Endodermal cell (in vitro differentiated cells): Measurements from ENCODE around the gene ILDR1. TPM values are rescaled to one million over a fixed set of nuclear protein-coding genes. Genes with fewer than 3 reads are reported as not detected.

Experiments
- DNase-seq: peaks from one replicate; pipeline ENCODE4 v3.0.0-alpha.2; 2017
- H3K27ac ChIP-seq: 2 replicates; pipeline ENCODE4 v1.5.1; 2013; ENCODE audit warnings: mild to moderate bottlenecking, low read depth, low read length, moderate library complexity
- H3K27me3 ChIP-seq: 2 replicates; pipeline ENCODE4 v1.6.1; 2013; ENCODE audit warnings: mild to moderate bottlenecking, low read length, moderate library complexity; ENCODE audit not compliant: insufficient read depth, control insufficient read depth, poor library complexity, severe bottlenecking
- H3K36me3 ChIP-seq: 2 replicates; pipeline ENCODE4 v1.7.0; 2013; ENCODE audit warnings: mild to moderate bottlenecking, low read length, moderate library complexity; ENCODE audit not compliant: control insufficient read depth, insufficient read depth
- H3K4me1 ChIP-seq: one replicate; pipeline ENCODE4 v1.7.0; 2013; ENCODE audit warnings: low read length; ENCODE audit not compliant: control insufficient read depth, insufficient read depth
- H3K4me3 ChIP-seq: 2 replicates; pipeline ENCODE4 v1.5.1; 2013; ENCODE audit warnings: mild to moderate bottlenecking, low read length, moderate library complexity
- H3K9ac ChIP-seq: 2 replicates; pipeline ENCODE4 v1.6.1; 2013; ENCODE audit warnings: mild to moderate bottlenecking, low read length, moderate library complexity; ENCODE audit not compliant: poor library complexity, severe bottlenecking; ENCODE audit errors: extremely low read depth
- H3K9me3 ChIP-seq: 2 replicates; pipeline ENCODE4 v1.6.1; 2013; ENCODE audit warnings: mild to moderate bottlenecking, low read length, moderate library complexity; ENCODE audit not compliant: control insufficient read depth
- H3K27ac Mint-ChIP-seq: 2 replicates; pipeline ENCODE4 v1.8.0; 2020; ENCODE audit warnings: mixed read lengths
- H3K27me3 Mint-ChIP-seq: 2 replicates; pipeline ENCODE4 v1.8.0; 2021; ENCODE audit warnings: mild to moderate bottlenecking, mixed read lengths; ENCODE audit not compliant: insufficient read depth
- H3K36me3 Mint-ChIP-seq: 2 replicates; pipeline ENCODE4 v1.8.0; 2020; ENCODE audit warnings: low read depth, mixed read lengths
- H3K4me1 Mint-ChIP-seq: 2 replicates; pipeline ENCODE4 v1.8.0; 2020; ENCODE audit warnings: mixed read lengths
- H3K4me3 Mint-ChIP-seq: 2 replicates; pipeline ENCODE4 v1.8.0; 2020; ENCODE audit warnings: mild to moderate bottlenecking, moderate library complexity, mixed read lengths
- H3K9me3 Mint-ChIP-seq: 2 replicates; pipeline ENCODE4 v1.8.0; 2020; ENCODE audit warnings: mild to moderate bottlenecking, mixed read lengths
- WGBS, 2 experiments: methylation state at CpG; one replicate each; pipeline versions ENCODE4 v1.1.5 to v1.1.7; 2013; ENCODE audit warnings: missing lambda C conversion rate in 2 of 2, mixed read lengths in 1 of 2; ENCODE audit not compliant: insufficient coverage in 1 of 2, insufficient read length in 1 of 2; 5-methylcytosine and 5-hydroxymethylcytosine counted together
- total RNA-seq, 2 donors: library from RNA; stranded (reverse); fragmentation: NEBNext Ultra II Directional in 1 of 2; extraction: Animal tissue kit (Norgen Biotek cat#: 25700) in 1 of 2; gene quantifications; 2 replicates in 1 of 2; 3 replicates in 1 of 2; pipeline ENCODE4 v1.2.1, GENCODE V29; 2021
- TF ChIP-seq, protein P1 (sequence below): fragments of 200-600 bp; sonication (generic); conservative IDR thresholded peaks from 2 replicates; pipeline ENCODE4 v1.5.0; 2021; ENCODE audit warnings: antibody characterized with exemption, mild to moderate bottlenecking

ILDR1 gene
- total RNA-seq, 2 donors from 2014 or later: 2.0 to 3.6 TPM

DNA sequence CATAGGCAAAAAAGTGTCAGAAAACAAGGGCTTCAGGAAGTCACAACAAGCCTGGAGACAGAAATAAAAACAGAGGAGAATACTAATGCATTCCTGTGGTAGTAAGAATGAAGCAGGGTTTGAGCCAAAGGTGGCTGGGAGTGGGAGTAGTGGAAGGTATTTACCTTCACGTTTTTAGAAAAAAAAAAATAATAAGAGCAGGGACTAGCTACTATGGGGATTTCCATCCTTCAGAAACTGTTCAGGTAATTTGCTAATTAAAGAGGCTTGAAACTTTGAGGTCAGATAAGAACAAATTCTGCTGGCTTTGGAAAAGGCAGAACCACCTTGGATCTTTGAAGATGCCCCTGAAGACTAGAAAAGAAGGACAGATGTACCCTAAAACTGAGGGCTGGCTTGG lies 18.4 kb downstream of the ILDR1 start:
- H3K27me3 Mint-ChIP-seq: no peaks in the 10 kb centered on the region
- Histone ChIP-seq H3K9ac (no peak overlapping the region), H3K27ac (no peak overlapping the region), H3K36me3 (no peaks in the 10 kb centered on the region), H3K4me3 (no peak overlapping the region), H3K4me1 (peaks cover 16% of the 10 kb centered on the region), H3K9me3 (no peaks in the 10 kb centered on the region), H3K27me3 (no peaks in the 10 kb centered on the region)
- peaks cover 79% of the 10 kb centered on the region for H3K4me1 Mint-ChIP-seq
- TF ChIP-seq, protein P1, sequence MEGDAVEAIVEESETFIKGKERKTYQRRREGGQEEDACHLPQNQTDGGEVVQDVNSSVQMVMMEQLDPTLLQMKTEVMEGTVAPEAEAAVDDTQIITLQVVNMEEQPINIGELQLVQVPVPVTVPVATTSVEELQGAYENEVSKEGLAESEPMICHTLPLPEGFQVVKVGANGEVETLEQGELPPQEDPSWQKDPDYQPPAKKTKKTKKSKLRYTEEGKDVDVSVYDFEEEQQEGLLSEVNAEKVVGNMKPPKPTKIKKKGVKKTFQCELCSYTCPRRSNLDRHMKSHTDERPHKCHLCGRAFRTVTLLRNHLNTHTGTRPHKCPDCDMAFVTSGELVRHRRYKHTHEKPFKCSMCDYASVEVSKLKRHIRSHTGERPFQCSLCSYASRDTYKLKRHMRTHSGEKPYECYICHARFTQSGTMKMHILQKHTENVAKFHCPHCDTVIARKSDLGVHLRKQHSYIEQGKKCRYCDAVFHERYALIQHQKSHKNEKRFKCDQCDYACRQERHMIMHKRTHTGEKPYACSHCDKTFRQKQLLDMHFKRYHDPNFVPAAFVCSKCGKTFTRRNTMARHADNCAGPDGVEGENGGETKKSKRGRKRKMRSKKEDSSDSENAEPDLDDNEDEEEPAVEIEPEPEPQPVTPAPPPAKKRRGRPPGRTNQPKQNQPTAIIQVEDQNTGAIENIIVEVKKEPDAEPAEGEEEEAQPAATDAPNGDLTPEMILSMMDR: no peak
- DNase-seq: no peak
- WGBS, 2 experiments: 33 to 67% methylated on average over 1 of the region's 1 CpG
- no peaks in the 10 kb centered on the region for H3K36me3 Mint-ChIP-seq
- no peaks in the 10 kb centered on the region for H3K9me3 Mint-ChIP-seq
- H3K4me3 Mint-ChIP-seq: no peak overlapping the region
- H3K27ac Mint-ChIP-seq: peak overlapping the region; percentile 19

DNA sequence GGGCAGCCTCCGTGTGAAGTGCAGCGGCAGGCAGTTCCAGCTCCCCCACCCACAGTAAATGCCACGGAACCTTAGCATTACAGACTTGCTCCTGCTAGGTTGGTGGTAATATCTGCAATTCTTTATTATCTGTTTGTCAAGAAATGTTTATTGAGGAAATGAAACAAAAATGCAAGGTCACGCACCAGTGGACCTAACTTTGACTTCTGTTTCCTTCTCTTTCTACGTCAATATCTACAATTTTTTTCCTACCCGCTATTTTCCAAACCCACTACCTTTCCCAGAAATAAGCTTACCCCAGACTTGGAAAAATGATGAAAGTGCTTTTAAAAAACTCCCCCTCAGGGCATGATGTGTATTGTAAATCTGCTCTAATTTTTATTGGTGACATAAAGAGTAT lies 18.9 kb downstream of the ILDR1 start:
- Mint-ChIP-seq H3K36me3 (no peaks in the 10 kb centered on the region), H3K9me3 (no peaks in the 10 kb centered on the region), H3K4me1 (peaks cover 82% of the 10 kb centered on the region), H3K27me3 (no peaks in the 10 kb centered on the region), H3K27ac (no peak overlapping the region), H3K4me3 (no peak overlapping the region)
- no peak overlapping the region for H3K27ac ChIP-seq
- no peak overlapping the region for H3K9ac ChIP-seq
- H3K9me3 ChIP-seq: no peaks in the 10 kb centered on the region
- no peak overlapping the region for H3K4me3 ChIP-seq
- peaks cover 15% of the 10 kb centered on the region for H3K4me1 ChIP-seq
- no peak for DNase-seq
- TF ChIP-seq, protein P1: no peak
- WGBS, 2 experiments: 93 to 97% methylated on average over 5 to 6 of the region's 6 CpGs
- no peaks in the 10 kb centered on the region for H3K27me3 ChIP-seq
- no peaks in the 10 kb centered on the region for H3K36me3 ChIP-seq

DNA sequence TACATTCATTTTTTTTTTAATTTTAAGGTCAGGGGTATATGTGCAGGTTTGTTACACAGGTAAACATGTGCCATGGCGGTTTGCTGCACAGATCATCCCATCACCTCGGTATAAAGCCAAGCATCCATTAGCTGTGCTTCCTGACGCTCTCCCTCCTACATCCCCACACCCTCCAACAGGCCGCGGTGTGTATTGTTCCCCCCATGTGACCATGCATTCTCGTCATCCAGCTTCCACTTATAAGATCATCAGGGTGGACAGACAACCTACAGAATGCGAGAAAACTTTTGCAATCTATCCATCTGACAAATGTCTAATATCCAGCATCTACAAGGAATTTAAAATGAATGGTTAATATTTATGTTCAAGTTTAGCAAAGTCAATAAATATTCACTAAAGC lies 19.4 kb downstream of the ILDR1 start:
- H3K27me3 ChIP-seq: no peaks in the 10 kb centered on the region
- no peak overlapping the region for H3K4me3 Mint-ChIP-seq
- no peak overlapping the region for H3K27ac Mint-ChIP-seq
- H3K9me3 Mint-ChIP-seq: no peaks in the 10 kb centered on the region
- no peaks in the 10 kb centered on the region for H3K36me3 Mint-ChIP-seq
- H3K27ac ChIP-seq: no peak overlapping the region
- 83 to 92% methylated on average over 2 to 7 of the region's 7 CpGs for WGBS, 2 experiments
- H3K36me3 ChIP-seq: no peaks in the 10 kb centered on the region
- no peaks in the 10 kb centered on the region for H3K27me3 Mint-ChIP-seq
- no peak overlapping the region for H3K9ac ChIP-seq
- H3K4me3 ChIP-seq: no peak overlapping the region
- peaks cover 10% of the 10 kb centered on the region for H3K4me1 ChIP-seq
- H3K4me1 Mint-ChIP-seq: peaks cover 82% of the 10 kb centered on the region
- TF ChIP-seq, protein P1: no peak
- no peak for DNase-seq
- H3K9me3 ChIP-seq: no peaks in the 10 kb centered on the region
